ENCODE measurements around the gene KNOP1.

Gene KNOP1

GRCh38 chr16:19753815-19754643, 36.0 kb upstream of the KNOP1 start:
- H3K9ac ChIP-seq (ENCODE audit: low read depth, low read length) = no peak overlapping the region
- peaks cover 7% of the 10 kb centered on the region for H3K4me1 ChIP-seq (ENCODE audit: control insufficient read depth, insufficient read depth, low read length)
- H3K4me3 ChIP-seq (ENCODE audit: low read length) = no peak overlapping the region

GRCh38 chr16:19751478-19752385, 33.7 kb upstream of the KNOP1 start:
- peaks cover 7% of the 10 kb centered on the region for H3K4me1 ChIP-seq (ENCODE audit: control insufficient read depth, insufficient read depth, low read length)
- H3K4me3 ChIP-seq (ENCODE audit: low read length) = no peak overlapping the region
- H3K4me2 ChIP-seq (ENCODE audit: low read length) = no peak overlapping the region
- H3K36me3 ChIP-seq (ENCODE audit: insufficient read depth, low read length) = no peaks in the 10 kb centered on the region
- no peaks in the 10 kb centered on the region for H3K27me3 ChIP-seq (ENCODE audit: control insufficient read depth, insufficient read depth, low read length)
- H3K9me3 ChIP-seq (replicated peaks; ENCODE audit: low read length) = no peaks in the 10 kb centered on the region
- no peak overlapping the region for H3K9ac ChIP-seq (ENCODE audit: low read depth, low read length)

More at GRCh38 chr16:19753815-19754643, 36.0 kb upstream of the KNOP1 start:
- Histone ChIP-seq H3K9me3 (replicated peaks; ENCODE audit: low read length) (no peaks in the 10 kb centered on the region), H3K36me3 (ENCODE audit: insufficient read depth, low read length) (no peaks in the 10 kb centered on the region), H3K4me2 (ENCODE audit: low read length) (no peak overlapping the region), H3K27me3 (ENCODE audit: control insufficient read depth, insufficient read depth, low read length) (no peaks in the 10 kb centered on the region)

- Histone ChIP-seq H3K27me3 (ENCODE audit: control insufficient read depth, insufficient read depth, low read length) (no peaks in the 10 kb centered on the region), H3K9me3 (replicated peaks; ENCODE audit: low read length) (no peaks in the 10 kb centered on the region), H3K9ac (ENCODE audit: low read depth, low read length) (no peak overlapping the region), H3K36me3 (ENCODE audit: insufficient read depth, low read length) (no peaks in the 10 kb centered on the region), H3K4me1 (ENCODE audit: control insufficient read depth, insufficient read depth, low read length) (peaks cover 6% of the 10 kb centered on the region), H3K4me3 (ENCODE audit: low read length) (no peak overlapping the region), H3K4me2 (ENCODE audit: low read length) (no peak overlapping the region)
Observed at GRCh38 chr16:19749571-19750080, 31.6 kb upstream of the KNOP1 start.

- H3K36me3 ChIP-seq (ENCODE audit: insufficient read depth, low read length) = no peaks in the 10 kb centered on the region
- no peak overlapping the region for H3K4me2 ChIP-seq (ENCODE audit: low read length)
- H3K4me3 ChIP-seq (ENCODE audit: low read length) = no peak overlapping the region
- H3K27me3 ChIP-seq (ENCODE audit: control insufficient read depth, insufficient read depth, low read length) = no peaks in the 10 kb centered on the region
- H3K9ac ChIP-seq (ENCODE audit: low read depth, low read length) = no peak overlapping the region
- H3K4me1 ChIP-seq (ENCODE audit: control insufficient read depth, insufficient read depth, low read length) = no peaks in the 10 kb centered on the region
- H3K9me3 ChIP-seq (replicated peaks; ENCODE audit: low read length) = no peaks in the 10 kb centered on the region
Observed at GRCh38 chr16:19748389-19749168, 30.6 kb upstream of the KNOP1 start.

- Histone ChIP-seq H3K9me3 (replicated peaks; ENCODE audit: low read length) (no peaks in the 10 kb centered on the region), H3K4me1 (ENCODE audit: control insufficient read depth, insufficient read depth, low read length) (no peaks in the 10 kb centered on the region), H3K27me3 (ENCODE audit: control insufficient read depth, insufficient read depth, low read length) (no peaks in the 10 kb centered on the region), H3K9ac (ENCODE audit: low read depth, low read length) (no peak overlapping the region), H3K4me3 (ENCODE audit: low read length) (no peak overlapping the region), H3K36me3 (ENCODE audit: insufficient read depth, low read length) (no peaks in the 10 kb centered on the region), H3K4me2 (ENCODE audit: low read length) (no peak overlapping the region)
Observed at GRCh38 chr16:19746561-19746960, 28.5 kb upstream of the KNOP1 start.

- H3K9me3 ChIP-seq (replicated peaks; ENCODE audit: low read length) = no peaks in the 10 kb centered on the region
- H3K4me2 ChIP-seq (ENCODE audit: low read length) = no peak overlapping the region
- H3K4me1 ChIP-seq (ENCODE audit: control insufficient read depth, insufficient read depth, low read length) = no peaks in the 10 kb centered on the region
- no peak overlapping the region for H3K4me3 ChIP-seq (ENCODE audit: low read length)
- H3K27me3 ChIP-seq (ENCODE audit: control insufficient read depth, insufficient read depth, low read length) = no peaks in the 10 kb centered on the region
- no peaks in the 10 kb centered on the region for H3K36me3 ChIP-seq (ENCODE audit: insufficient read depth, low read length)
- no peak overlapping the region for H3K9ac ChIP-seq (ENCODE audit: low read depth, low read length)
Observed at GRCh38 chr16:19745286-19746010, 27.4 kb upstream of the KNOP1 start.

GRCh38 chr16:19744670-19745069, 26.6 kb upstream of the KNOP1 start:
- no peak overlapping the region for H3K4me3 ChIP-seq (ENCODE audit: low read length)
- no peaks in the 10 kb centered on the region for H3K36me3 ChIP-seq (ENCODE audit: insufficient read depth, low read length)
- no peak overlapping the region for H3K9ac ChIP-seq (ENCODE audit: low read depth, low read length)
- H3K4me1 ChIP-seq (ENCODE audit: control insufficient read depth, insufficient read depth, low read length) = no peaks in the 10 kb centered on the region
- H3K27me3 ChIP-seq (ENCODE audit: control insufficient read depth, insufficient read depth, low read length) = no peaks in the 10 kb centered on the region
- H3K9me3 ChIP-seq (replicated peaks; ENCODE audit: low read length) = no peaks in the 10 kb centered on the region
- H3K4me2 ChIP-seq (ENCODE audit: low read length) = no peak overlapping the region

GRCh38 chr16:19743816-19744159, 25.8 kb upstream of the KNOP1 start:
- Histone ChIP-seq H3K4me3 (ENCODE audit: low read length) (no peak overlapping the region), H3K4me1 (ENCODE audit: control insufficient read depth, insufficient read depth, low read length) (no peaks in the 10 kb centered on the region)

GRCh38 chr16:19741354-19741753, 23.3 kb upstream of the KNOP1 start:
- H3K4me1 ChIP-seq (ENCODE audit: control insufficient read depth, insufficient read depth, low read length) = no peaks in the 10 kb centered on the region

More at GRCh38 chr16:19743816-19744159, 25.8 kb upstream of the KNOP1 start:
- Histone ChIP-seq H3K9ac (ENCODE audit: low read depth, low read length) (no peak overlapping the region), H3K27me3 (ENCODE audit: control insufficient read depth, insufficient read depth, low read length) (no peaks in the 10 kb centered on the region), H3K9me3 (replicated peaks; ENCODE audit: low read length) (no peaks in the 10 kb centered on the region), H3K36me3 (ENCODE audit: insufficient read depth, low read length) (no peaks in the 10 kb centered on the region), H3K4me2 (ENCODE audit: low read length) (no peak overlapping the region)

GRCh38 chr16:19737306-19738038, 19.4 kb upstream of the KNOP1 start:
- Histone ChIP-seq H3K4me1 (ENCODE audit: control insufficient read depth, insufficient read depth, low read length) (no peaks in the 10 kb centered on the region), H3K9me3 (replicated peaks; ENCODE audit: low read length) (no peaks in the 10 kb centered on the region), H3K36me3 (ENCODE audit: insufficient read depth, low read length) (peaks cover 4% of the 10 kb centered on the region), H3K4me2 (ENCODE audit: low read length) (no peak overlapping the region), H3K27me3 (ENCODE audit: control insufficient read depth, insufficient read depth, low read length) (no peaks in the 10 kb centered on the region), H3K9ac (ENCODE audit: low read depth, low read length) (no peak overlapping the region), H3K4me3 (ENCODE audit: low read length) (no peak overlapping the region)

More at GRCh38 chr16:19741354-19741753, 23.3 kb upstream of the KNOP1 start:
- Histone ChIP-seq H3K9me3 (replicated peaks; ENCODE audit: low read length) (no peaks in the 10 kb centered on the region), H3K9ac (ENCODE audit: low read depth, low read length) (no peak overlapping the region), H3K27me3 (ENCODE audit: control insufficient read depth, insufficient read depth, low read length) (no peaks in the 10 kb centered on the region), H3K4me3 (ENCODE audit: low read length) (no peak overlapping the region), H3K4me2 (ENCODE audit: low read length) (no peak overlapping the region), H3K36me3 (ENCODE audit: insufficient read depth, low read length) (no peaks in the 10 kb centered on the region)
